HG03432 (cell line): ENCODE measurements around the gene ZKSCAN4.

Experiments used
- ATAC-seq: cut with Tn5 transposase; IDR thresholded peaks from one replicate; pipeline ENCODE4 v1.9.1; 2021; ENCODE audit warnings: mild to moderate bottlenecking, moderate library complexity; ENCODE audit not compliant: unreplicated experiment

ZKSCAN4 gene

DNA sequence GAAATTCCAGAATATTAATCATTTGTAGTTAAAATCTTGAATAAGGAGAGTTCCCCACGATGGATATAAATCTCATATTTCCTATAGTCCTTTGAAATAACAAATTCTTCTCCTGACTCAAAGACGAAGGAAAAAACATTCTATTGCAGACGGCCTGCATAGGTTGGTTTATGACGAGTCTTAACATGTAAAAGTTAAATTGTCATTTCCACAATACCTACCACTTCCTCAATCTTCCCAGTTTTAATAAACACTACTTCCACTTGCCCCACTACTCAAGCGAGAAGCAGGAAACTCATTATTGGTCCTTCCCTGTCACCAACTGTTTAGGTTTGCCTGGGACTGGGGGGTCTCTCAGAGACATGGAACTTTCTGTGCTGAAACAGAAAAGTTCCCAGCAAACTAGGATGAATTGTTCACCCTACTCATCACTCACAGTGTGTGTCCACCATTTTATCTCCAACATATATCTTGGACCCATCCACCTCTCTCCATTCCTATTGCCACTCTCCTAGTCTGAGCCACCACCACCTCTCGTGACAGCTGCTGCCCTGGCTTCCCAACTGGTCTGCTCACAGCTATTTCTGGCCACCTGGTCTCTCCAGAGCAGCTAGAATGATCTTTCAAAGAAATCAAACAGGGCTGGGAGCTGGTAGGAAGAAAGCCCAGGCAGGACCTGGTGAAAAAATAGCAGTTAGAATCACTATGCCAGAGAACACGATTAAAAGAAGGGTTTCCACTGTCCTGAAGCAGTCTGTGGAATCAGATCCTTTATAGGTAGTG is 42.1 kb downstream of the ZKSCAN4 start:
- no peak for ATAC-seq

DNA sequence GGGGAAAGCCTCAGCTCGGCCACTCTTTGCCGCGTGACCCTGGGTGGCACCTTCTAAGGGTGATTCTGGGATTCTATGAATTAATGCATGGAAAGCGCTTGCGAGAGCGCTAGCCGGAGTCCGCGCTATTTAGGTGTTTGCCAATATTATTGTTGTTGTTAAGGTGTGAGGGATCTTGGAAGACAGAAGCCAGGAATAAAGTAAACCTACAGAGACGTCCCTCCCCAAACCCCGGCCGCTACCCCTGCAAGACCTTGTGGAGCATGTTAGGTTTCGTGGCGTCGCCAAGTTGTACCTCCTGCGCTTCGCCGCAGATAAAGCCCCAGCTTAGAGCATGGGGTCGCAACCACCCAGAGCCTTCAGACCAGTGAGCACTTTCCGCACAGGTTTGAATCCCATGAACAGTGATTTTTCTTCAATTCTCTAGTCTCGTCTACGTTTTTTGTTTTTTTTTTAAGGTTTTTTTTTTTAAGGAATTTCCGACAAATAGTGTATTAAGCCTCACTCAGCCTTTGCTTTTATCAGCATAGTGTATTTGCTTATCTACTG is 43.9 kb downstream of the ZKSCAN4 start:
- no peak for ATAC-seq

DNA sequence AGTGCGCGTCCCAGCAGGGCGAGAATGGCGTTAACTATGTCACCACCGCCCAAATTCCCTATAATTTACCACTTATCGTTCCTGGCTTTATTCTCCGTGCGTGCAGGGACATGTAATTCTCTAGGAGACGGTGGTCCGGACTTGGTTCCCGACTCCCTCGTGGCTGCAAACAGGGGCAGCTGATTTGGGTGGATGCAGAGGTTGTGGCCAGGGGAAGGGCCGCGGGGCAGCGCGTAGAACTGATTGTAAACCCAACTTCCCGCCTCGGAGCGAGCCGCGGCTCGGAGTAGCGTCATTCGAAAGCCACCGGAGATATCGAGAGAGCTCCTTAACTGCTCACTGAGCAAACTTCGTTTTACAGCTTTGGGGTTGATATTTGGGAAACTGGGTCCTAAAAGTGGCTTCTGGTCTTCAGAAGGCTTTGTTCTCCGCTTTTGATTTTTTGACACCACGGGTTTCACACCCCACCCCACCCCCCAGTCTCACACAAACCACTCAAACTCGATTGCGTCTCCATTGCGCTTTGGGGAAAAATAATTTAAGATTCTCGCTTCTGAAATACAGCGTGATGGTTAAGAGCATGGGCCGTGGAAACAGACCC is 44.5 kb downstream of the ZKSCAN4 start:
- peak; percentile 39 for ATAC-seq

DNA sequence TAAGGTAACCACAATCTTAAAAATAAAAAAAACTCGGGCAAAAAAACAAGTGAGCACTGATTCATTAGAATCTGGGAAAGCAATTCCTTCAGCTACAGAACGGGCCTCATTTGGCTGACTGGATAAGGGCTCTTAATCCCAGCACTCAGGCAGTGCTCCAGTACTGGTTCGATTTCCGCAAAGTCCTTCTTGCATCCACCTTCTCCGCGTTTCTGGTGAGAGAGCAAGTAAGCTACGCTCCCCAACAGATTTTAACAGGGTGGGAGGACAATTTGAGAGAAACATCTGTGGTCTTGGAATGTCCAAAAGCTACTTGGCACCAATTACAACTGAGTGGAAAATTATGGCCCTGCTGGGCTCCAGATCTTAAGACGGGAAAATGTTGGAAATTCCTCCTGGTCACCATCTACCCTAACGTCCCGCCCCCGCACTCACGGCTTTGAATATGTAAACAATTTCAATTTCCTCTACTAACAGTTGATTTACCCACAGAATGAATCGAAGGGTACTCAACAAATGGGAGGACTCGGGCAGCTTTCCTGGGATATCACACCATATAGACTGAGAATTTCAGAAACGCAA is 45.0 kb downstream of the ZKSCAN4 start:
- no peak for ATAC-seq

DNA sequence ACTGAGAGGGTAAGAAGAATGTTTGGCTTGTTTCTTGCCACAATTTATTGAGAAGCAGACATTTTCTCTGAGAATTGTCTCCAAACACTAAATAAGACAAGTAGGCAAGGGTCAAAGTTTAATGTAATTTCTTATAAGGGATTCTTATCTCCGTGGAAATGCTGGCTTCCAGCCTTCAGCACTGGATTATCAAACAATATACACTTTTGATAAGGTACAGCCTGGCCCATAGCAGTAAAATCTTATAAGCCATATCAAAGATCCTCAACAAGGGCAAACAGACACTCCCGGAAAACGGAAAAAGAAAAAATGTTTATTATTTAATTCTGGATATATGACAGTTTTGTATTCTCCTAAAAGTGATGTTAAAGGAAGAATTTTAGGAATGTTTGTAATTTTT is 45.5 kb downstream of the ZKSCAN4 start:
- no peak for ATAC-seq

DNA sequence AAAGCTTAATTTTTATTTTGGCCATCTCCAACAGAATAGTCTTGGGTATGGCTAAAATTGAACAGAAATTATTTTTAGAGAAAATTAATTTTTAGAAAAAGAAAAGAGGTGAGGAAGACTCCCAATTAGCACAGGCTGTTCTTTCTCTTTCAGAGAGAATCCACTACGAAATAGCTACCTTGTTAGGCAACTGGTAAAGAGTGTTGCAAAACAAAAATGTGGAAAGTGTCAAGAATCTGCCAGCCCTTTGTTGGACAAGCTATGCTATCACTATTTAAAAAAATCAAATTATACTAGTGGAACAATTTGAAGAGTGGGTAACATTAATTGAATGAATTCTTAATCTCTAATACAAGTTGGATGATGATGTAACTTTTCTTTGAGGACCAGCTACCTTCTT is 46.2 kb downstream of the ZKSCAN4 start:
- ATAC-seq = no peak

DNA sequence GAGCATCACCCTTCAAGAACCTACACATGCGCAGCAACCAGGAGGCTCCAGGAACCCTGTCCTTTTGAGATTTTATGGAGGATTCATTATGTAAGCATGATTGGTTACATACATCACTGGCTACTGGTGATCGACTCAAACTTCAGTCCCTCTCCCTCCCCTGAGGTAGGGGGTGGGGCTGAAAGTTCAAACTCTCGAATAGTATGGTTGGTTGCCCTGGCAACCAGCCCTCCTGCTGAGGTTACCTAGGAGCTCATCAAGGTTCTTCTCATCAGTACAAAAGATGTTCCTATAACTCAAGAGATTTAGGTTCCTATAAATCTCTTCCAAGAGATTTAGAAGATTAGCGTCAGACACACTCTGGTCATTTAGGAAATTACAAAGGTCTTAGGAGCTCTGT is 48.9 kb downstream of the ZKSCAN4 start:
- ATAC-seq = no peak

DNA sequence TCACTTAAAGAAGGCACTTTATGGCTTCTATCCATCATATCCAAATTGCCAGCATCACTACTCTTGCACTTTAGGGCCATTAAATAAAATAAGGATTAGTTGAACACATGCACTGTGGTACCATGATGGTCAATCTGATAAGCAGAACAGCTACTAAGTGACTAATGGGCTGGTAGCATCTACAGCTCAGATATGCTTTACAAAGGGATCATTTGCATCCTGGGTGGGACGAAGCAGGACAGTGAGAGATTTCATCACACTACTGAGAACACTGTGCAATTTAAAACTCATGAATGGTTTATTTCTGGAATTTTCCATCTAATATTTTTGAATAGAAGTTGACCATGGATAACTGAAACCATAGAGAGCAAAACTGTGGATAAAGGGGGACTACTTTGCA is 52.0 kb downstream of the ZKSCAN4 start:
- ATAC-seq = no peak
